Measurements from ENCODE around the gene FAM161B. TPM values are rescaled to one million over a fixed set of nuclear protein-coding genes. Genes with fewer than 3 reads are reported as not detected.
A peak's percentile ranks its signal among the peaks of the same experiment; 100 is the strongest.
"Not testable (repeated sequence)": the region's sequence is repeated elsewhere in the genome, so short reads cannot be mapped to it uniquely, and the experiment has no call there.

Gene FAM161B
- total RNA-seq, 6 experiments from 2014 or later = 3.5 to 4.3 (median 4.2) TPM

GRCh38 chr14:73995977-73996378 lies 46.1 kb upstream of the FAM161B start:
- Mint-ChIP-seq H3K27me3 (ENCODE audit: insufficient read depth) (no peaks in the 10 kb centered on the region), H3K36me3 (ENCODE audit: low read depth) (no peaks in the 10 kb centered on the region), H3K9me3 (no peaks in the 10 kb centered on the region), H3K4me1 (ENCODE audit: low read depth) (no peaks in the 10 kb centered on the region), H3K4me3 (no peak overlapping the region), H3K27ac (no peak overlapping the region)
- no peak for DNase-seq
- TF ChIP-seq CTCF (IDR thresholded peaks at IDR 0.05) = no peak

DNA sequence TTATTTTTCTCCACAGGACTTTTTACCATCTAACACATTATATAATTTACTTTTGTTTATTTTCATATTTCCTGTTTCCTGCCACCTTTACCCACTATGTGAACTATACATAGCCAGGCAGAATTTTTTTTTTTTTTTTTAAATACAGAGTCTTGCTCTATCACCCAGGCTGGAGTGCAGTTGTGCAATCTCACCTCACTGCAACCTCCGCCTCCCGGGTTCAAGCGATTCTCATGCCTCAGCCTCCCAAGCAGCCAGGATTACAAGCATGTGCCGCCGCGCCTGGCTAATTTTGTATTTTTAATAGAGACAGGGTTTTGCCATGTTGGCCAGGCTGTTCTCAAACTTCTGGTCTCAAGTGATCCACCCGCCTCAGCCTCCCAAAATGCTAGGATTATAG lies 45.0 kb upstream of the FAM161B start:
- H3K27me3 Mint-ChIP-seq (ENCODE audit: insufficient read depth); H3K9me3 Mint-ChIP-seq; H3K27ac Mint-ChIP-seq; H3K4me1 Mint-ChIP-seq (ENCODE audit: low read depth); H3K36me3 Mint-ChIP-seq (ENCODE audit: low read depth); H3K4me3 Mint-ChIP-seq; DNase-seq: not testable (repeated sequence)

DNA sequence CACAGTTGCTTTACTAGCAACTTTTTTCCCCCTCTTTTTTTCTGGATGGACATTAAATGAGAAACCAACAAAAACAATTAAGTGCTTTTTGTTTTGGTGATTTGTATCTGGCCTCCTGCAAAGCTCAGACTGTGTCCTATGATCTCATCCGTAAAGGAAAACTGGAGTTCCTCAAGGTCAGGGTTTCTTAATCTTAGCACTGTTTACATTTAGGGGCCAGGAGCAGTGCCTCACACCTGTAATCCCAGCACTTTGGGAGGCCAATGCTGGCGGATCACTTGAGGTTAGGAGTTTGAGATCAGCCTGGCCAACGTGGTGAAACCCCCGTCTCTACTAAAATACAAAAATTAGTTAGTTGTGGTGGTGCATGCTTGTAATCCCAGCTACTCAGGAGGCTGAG lies 41.2 kb upstream of the FAM161B start:
- DNase-seq = no peak
- Mint-ChIP-seq H3K27ac (no peak overlapping the region), H3K4me1 (ENCODE audit: low read depth) (no peaks in the 10 kb centered on the region)

GRCh38 chr14:73988656-73989055 lies 38.8 kb upstream of the FAM161B start:
- H3K4me3 Mint-ChIP-seq; H3K4me1 Mint-ChIP-seq (ENCODE audit: low read depth); H3K27me3 Mint-ChIP-seq (ENCODE audit: insufficient read depth); H3K27ac Mint-ChIP-seq; H3K9me3 Mint-ChIP-seq; DNase-seq: not testable (repeated sequence)
- H3K36me3 Mint-ChIP-seq (ENCODE audit: low read depth) = peaks cover 15% of the 10 kb centered on the region; the same call in 1 of the 2 replicates

More for the DNA sequence above, 41.2 kb upstream of the FAM161B start:
- no peak overlapping the region for H3K4me3 Mint-ChIP-seq
- peaks cover 4% of the 10 kb centered on the region; the same call in 1 of the 2 replicates for H3K36me3 Mint-ChIP-seq (ENCODE audit: low read depth)
- H3K27me3 Mint-ChIP-seq (ENCODE audit: insufficient read depth) = no peaks in the 10 kb centered on the region
- no peak for TF ChIP-seq CTCF (IDR thresholded peaks at IDR 0.05)
- H3K9me3 Mint-ChIP-seq = no peaks in the 10 kb centered on the region

DNA sequence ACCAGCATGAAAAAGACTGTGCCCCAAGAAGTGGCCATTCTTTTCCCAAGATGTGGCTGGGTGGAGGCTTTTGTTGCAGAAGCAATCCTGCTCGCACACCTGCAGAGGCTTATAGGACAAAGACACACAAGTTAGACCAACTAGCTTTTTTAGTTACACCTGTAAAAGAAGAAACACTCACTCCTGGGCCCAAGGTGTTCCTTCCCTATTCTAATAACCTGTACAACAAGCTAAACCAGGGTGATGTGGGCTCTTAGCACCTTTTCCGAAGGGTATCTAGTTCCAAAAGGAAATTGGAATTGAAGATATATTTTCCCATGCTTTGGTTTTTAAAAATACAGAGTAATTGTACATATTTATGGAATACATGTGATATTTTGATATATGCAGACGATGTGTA lies 38.2 kb upstream of the FAM161B start:
- no peaks in the 10 kb centered on the region for H3K9me3 Mint-ChIP-seq
- H3K27me3 Mint-ChIP-seq (ENCODE audit: insufficient read depth) = no peaks in the 10 kb centered on the region
- DNase-seq = no peak
- H3K4me3 Mint-ChIP-seq = no peak overlapping the region
- no peak overlapping the region for H3K27ac Mint-ChIP-seq
- H3K4me1 Mint-ChIP-seq (ENCODE audit: low read depth) = no peaks in the 10 kb centered on the region
- TF ChIP-seq CTCF (IDR thresholded peaks at IDR 0.05) = no peak
- H3K36me3 Mint-ChIP-seq (ENCODE audit: low read depth) = peaks cover 15% of the 10 kb centered on the region; the same call in 1 of the 2 replicates

- no peak for TF ChIP-seq CTCF (IDR thresholded peaks at IDR 0.05)
Measured at GRCh38 chr14:73977896-73978295, 28.0 kb upstream of the FAM161B start.

DNA sequence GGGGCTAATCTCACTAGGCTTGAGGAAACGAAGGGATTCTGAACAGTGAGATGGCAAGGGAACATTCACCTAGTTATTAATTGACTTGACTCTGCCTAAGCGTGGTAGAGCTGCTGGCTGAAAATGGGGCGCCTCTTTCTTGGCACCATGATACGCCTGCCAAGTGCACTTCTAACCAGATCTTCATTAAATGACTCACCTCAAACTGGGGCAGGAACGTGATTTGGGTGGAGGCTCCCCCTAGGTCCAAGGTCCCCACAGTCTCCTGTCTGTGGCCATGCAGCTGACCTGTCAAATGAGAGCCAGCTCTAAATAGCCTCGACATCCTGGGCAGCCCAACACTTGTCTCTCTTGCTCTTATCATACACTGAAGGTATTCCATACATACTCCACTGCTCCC lies 26.2 kb upstream of the FAM161B start:
- Mint-ChIP-seq H3K36me3 (ENCODE audit: low read depth) (0 out of 2 replicates have a peak, but pooled peaks cover 3% of the 10 kb centered on the region), H3K4me3 (no peak overlapping the region), H3K9me3 (no peaks in the 10 kb centered on the region), H3K27me3 (ENCODE audit: insufficient read depth) (no peaks in the 10 kb centered on the region; the same call in 1 of the 2 replicates), H3K27ac (no peak overlapping the region), H3K4me1 (ENCODE audit: low read depth) (peaks cover 17% of the 10 kb centered on the region)
- no peak for TF ChIP-seq CTCF (IDR thresholded peaks at IDR 0.05)
- DNase-seq = no peak

More at GRCh38 chr14:73977896-73978295, 28.0 kb upstream of the FAM161B start:
- Mint-ChIP-seq H3K27ac (peak overlapping the region; percentile 43; the same call in 1 of the 2 replicates), H3K27me3 (ENCODE audit: insufficient read depth) (no peaks in the 10 kb centered on the region; the same call in 1 of the 2 replicates), H3K9me3 (no peaks in the 10 kb centered on the region), H3K4me3 (no peak overlapping the region), H3K4me1 (ENCODE audit: low read depth) (peaks cover 17% of the 10 kb centered on the region), H3K36me3 (ENCODE audit: low read depth) (no peaks in the 10 kb centered on the region)
- peak; percentile 7 for DNase-seq
